ENCODE results near the gene IQSEC1. TPM values are rescaled to one million over a fixed set of nuclear protein-coding genes. Genes with fewer than 3 reads are reported as not detected.

The IQSEC1 gene
- total and polyA plus RNA-seq, 2 of the 8 experiments (the other 6 are each of a cell fraction or from before 2014, with no cell fraction given), result 6.8 to 28.8 TPM

- POLR2A ChIA-PET (ENCODE audit: partially characterized antibody), result no interaction called here
- no peak overlapping the region for H2BK5ac ChIP-seq (ENCODE audit: low read depth, low read length)
- no peak overlapping the region for H4K8ac ChIP-seq (ENCODE audit: extremely low read depth, insufficient read depth, low read length)
- H3K4me1 ChIP-seq (replicated peaks in 1 of 4; ENCODE audit: control insufficient read depth in 3 of 4, insufficient read depth in 4 of 4, low read length in 3 of 4), result peaks cover 0 to 5% (median 0%) of the 10 kb centered on the region in 4 experiments; a peak in 1 of 7 replicates
- H3K23ac ChIP-seq (ENCODE audit: insufficient read length), result no peak overlapping the region
- no peak for FAIRE-seq
- H3K27ac ChIP-seq (ENCODE audit: low read depth, low read length), result no peak overlapping the region
- WGBS, 2 experiments (ENCODE audit: extremely low coverage in 1 of 2, insufficient coverage in 1 of 2, insufficient read length in 1 of 2, insufficient replicate concordance in 2 of 2, low coverage in 1 of 2, low lambda C conversion rate in 2 of 2, missing lambda C conversion rate in 1 of 2), result 77% methylated on average over 4 of the region's 8 CpGs; no CpG with 5 or more reads in 1 of the 2 experiments
- no peak overlapping the region for H3K9ac ChIP-seq (replicated peaks in 1 of 4; ENCODE audit: extremely low read depth in 1 of 4, low read depth in 3 of 4, low read length in 3 of 4)
- no peak overlapping the region for H4K91ac ChIP-seq (replicated peaks; ENCODE audit: insufficient read length, low read length)
- H4K20me1 ChIP-seq (replicated peaks in 1 of 2; ENCODE audit: control insufficient read depth in 1 of 2, insufficient read depth in 2 of 2, low read length in 2 of 2), result peaks cover 0 to 7% of the 10 kb centered on the region in 2 experiments
- H3K23me2 ChIP-seq (ENCODE audit: low read depth, low read length), result peaks cover 3% of the 10 kb centered on the region; the same call in 1 of the 2 replicates
- no peak overlapping the region for H4K5ac ChIP-seq (ENCODE audit: insufficient read length, low read depth, low read length)
- H3K79me1 ChIP-seq (ENCODE audit: low read depth, low read length), result no peaks in the 10 kb centered on the region
- H3K4ac ChIP-seq (replicated peaks; ENCODE audit: insufficient read length, low read depth, low read length), result no peak overlapping the region
- H3K79me2 ChIP-seq (ENCODE audit: control insufficient read depth in 1 of 2, insufficient read depth in 2 of 2, low read length in 2 of 2), result no peaks in the 10 kb centered on the region
- H2BK12ac ChIP-seq (ENCODE audit: low read depth, low read length), result no peak overlapping the region
- DNase-seq (ENCODE audit: low read depth in 1 of 2, low spot score in 2 of 2), result no peak
- no peak overlapping the region for H3K4me3 ChIP-seq (ENCODE audit: extremely low read depth in 1 of 4, insufficient read depth in 2 of 4, low read depth in 3 of 4, low read length in 4 of 4)
- no peak overlapping the region for H2AFZ ChIP-seq (ENCODE audit: low read length)
- H2BK15ac ChIP-seq (ENCODE audit: low read length), result no peak overlapping the region
- H2AK5ac ChIP-seq (ENCODE audit: low read depth, low read length), result no peak overlapping the region
- no peak overlapping the region for H3K14ac ChIP-seq (ENCODE audit: insufficient read length)
- H3K4me2 ChIP-seq (ENCODE audit: insufficient read depth in 1 of 2, low read depth in 2 of 2, low read length in 2 of 2), result no peak overlapping the region
- TF ChIP-seq SIRT6 (IDR thresholded peaks at IDR 0.05; ENCODE audit: low read length) (no peak), MAFK (IDR thresholded peaks at IDR 0.05; ENCODE audit: low read depth, low read length) (no peak), SRF (IDR thresholded peaks at IDR 0.05; ENCODE audit: low read depth, low read length) (no peak), SP1 (IDR thresholded peaks at IDR 0.05; ENCODE audit: low read depth, low read length) (no peak), ASH2L (IDR thresholded peaks at IDR 0.05; ENCODE audit: low read length) (no peak), PHF8 (conservative IDR thresholded peaks at IDR 0.05; ENCODE audit: low read depth, low read length) (no peak), EP300 (IDR thresholded peaks at IDR 0.05; ENCODE audit: borderline replicate concordance in 1 of 2, low read depth in 2 of 2, low read length in 2 of 2) (no peak), KDM5A (IDR thresholded peaks at IDR 0.05; ENCODE audit: low read length) (no peak), SUZ12 (IDR thresholded peaks at IDR 0.05; ENCODE audit: low read length) (no peak), ATF2 (IDR thresholded peaks at IDR 0.05; ENCODE audit: low read length) (no peak), RBBP5 (IDR thresholded peaks at IDR 0.05; ENCODE audit: borderline replicate concordance, low read depth, low read length) (no peak)
- no peak overlapping the region for H3K18ac ChIP-seq (ENCODE audit: extremely low read depth, low read length)
- H3K9me3 ChIP-seq (ENCODE audit: insufficient read depth in 2 of 2, low read depth in 1 of 2, low read length in 1 of 2), result no peaks in the 10 kb centered on the region
- no peaks in the 10 kb centered on the region for H3K36me3 ChIP-seq (ENCODE audit: control insufficient read depth in 2 of 4, insufficient read depth in 4 of 4, low read length in 3 of 4)
- H3K56ac ChIP-seq (replicated peaks; ENCODE audit: insufficient read length, low read depth, low read length), result no peak overlapping the region
- H2BK20ac ChIP-seq (ENCODE audit: low read length), result no peak overlapping the region
- H3K27me3 ChIP-seq (replicated peaks in 1 of 4; ENCODE audit: control insufficient read depth in 3 of 4, extremely low read depth in 1 of 4, insufficient read depth in 3 of 4, low read length in 3 of 4), result no peaks in the 10 kb centered on the region
- no peak overlapping the region for H2BK120ac ChIP-seq (replicated peaks; ENCODE audit: low read depth, low read length)
- CTCF ChIA-PET (ENCODE audit: partially characterized antibody), result interaction anchor here (1.0 to 2.8 kb wide), 5 partner anchors 9 to 346 kb away, joined by 3 to 13 read pairs (median 6); no protein-coding TSS in a partner anchor
Measured at GRCh38 chr3:13115576-13115910, 42.3 kb upstream of the IQSEC1 start.
